ENCODE data around the gene ELF4.

ELF4 gene

GRCh38 chrX:130111220-130112154 lies 1.2 kb upstream of the ELF4 start:
- peak overlapping the region; percentile 78 for H3K27ac ChIP-seq
- TF ChIP-seq CTCF (conservative IDR thresholded peaks at IDR 0.05): no peak
- TF ChIP-seq ZFX (IDR thresholded peaks at IDR 0.05): no peak

- peak overlapping the region; percentile 78 for H3K27ac ChIP-seq
These were observed 593 bp downstream of the ELF4 start for GRCh38 chrX:130109429-130110378.

DNA sequence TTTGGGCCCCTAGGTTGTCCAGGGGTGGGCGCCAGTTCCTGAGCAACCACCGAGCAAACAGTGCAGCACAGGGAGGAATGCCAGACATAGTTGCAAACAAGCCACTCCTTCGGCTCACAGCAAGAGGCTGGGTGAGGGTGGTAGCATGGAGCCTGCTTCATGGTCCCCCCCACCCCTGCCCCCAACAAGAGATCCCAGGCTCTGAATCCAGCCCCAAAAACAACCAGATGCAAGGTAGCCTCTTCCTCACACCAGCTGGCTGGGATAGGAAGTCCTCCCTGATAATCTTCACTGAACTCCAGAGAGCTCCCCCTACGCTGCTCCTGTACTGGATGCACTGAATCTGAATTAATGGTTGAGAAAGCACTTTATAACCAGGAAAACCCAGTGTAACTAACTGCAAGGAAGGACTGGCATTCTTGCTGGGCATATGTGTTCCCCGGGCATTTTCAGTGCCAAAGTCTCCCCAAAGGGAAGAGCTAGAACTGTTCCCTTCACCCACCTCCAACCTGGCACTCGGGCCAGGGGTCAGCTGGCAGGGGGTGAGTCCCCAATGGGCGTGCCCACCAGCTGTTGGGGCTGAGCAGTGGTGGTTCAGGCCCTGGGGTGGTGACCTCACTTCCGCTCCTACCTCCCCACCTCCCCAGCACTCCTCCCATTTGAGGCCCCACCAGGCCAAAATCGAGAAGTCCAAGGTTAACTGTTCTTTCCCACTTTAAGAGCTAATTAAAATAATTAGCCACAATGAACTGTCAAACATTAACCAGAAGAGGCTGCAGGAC lies 1.5 kb downstream of the ELF4 start:
- no peak; the same call in 1 of the 2 replicates for TF ChIP-seq CTCF (conservative IDR thresholded peaks at IDR 0.05)
- no peak for TF ChIP-seq ZFX (IDR thresholded peaks at IDR 0.05)
- H3K27ac ChIP-seq: peak overlapping the region; percentile 78

More at GRCh38 chrX:130109429-130110378, 593 bp downstream of the ELF4 start:
- TF ChIP-seq CTCF (conservative IDR thresholded peaks at IDR 0.05) (no peak), ZFX (IDR thresholded peaks at IDR 0.05) (peak; percentile 32; the same call in 1 of the 2 replicates)

- H3K27ac ChIP-seq: no peak overlapping the region
- TF ChIP-seq CTCF (conservative IDR thresholded peaks at IDR 0.05): no peak
- no peak for TF ChIP-seq ZFX (IDR thresholded peaks at IDR 0.05)
These were observed 4.2 kb downstream of the ELF4 start for GRCh38 chrX:130106071-130106470.

- TF ChIP-seq ZFX (IDR thresholded peaks at IDR 0.05) (no peak), CTCF (conservative IDR thresholded peaks at IDR 0.05) (no peak)
- no peak overlapping the region for H3K27ac ChIP-seq
These were observed 5.1 kb downstream of the ELF4 start for GRCh38 chrX:130105244-130105643.

DNA sequence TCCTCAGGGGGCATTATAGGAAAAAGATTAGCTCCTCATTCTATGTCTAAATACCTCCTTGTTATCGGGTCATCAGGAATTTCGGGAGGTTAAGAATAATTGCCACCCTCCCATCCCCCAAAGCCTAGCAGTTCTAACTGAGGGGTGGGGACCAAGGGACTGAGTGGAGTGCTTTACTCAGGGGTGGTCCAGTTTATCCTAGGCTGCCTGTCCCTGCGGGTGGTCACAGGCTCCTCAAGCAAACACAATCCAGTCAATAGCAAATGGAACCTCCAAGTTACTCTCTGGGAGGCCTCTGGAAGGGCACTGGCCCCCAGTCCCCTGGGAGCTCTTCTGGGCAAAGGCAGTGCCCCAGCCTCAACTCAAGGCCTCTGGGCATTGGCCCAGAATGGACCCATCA lies 6.7 kb downstream of the ELF4 start:
- no peak overlapping the region for H3K27ac ChIP-seq
- no peak for TF ChIP-seq CTCF (conservative IDR thresholded peaks at IDR 0.05)
- no peak for TF ChIP-seq ZFX (IDR thresholded peaks at IDR 0.05)
